H9 (cell line): ENCODE data around the gene CYB5A. TPM values are rescaled to one million over a fixed set of nuclear protein-coding genes. Genes with fewer than 3 reads are reported as not detected.

ENCODE experiments used
- DNase-seq: peaks from one replicate; pipeline ENCODE4 v3.0.0-alpha.2; 2017
- H2AFZ ChIP-seq: one replicate; pipeline ENCODE4 v1.6.1; 2013; ENCODE audit warnings: mild to moderate bottlenecking, low read length, control low read depth, moderate library complexity
- H2AK5ac ChIP-seq: 2 replicates; pipeline ENCODE4 v1.6.1; 2013; ENCODE audit warnings: low read length, control low read depth, mixed read lengths; ENCODE audit not compliant: insufficient read length
- H2BK120ac ChIP-seq: one replicate; pipeline ENCODE4 v1.6.1; 2013; ENCODE audit warnings: low read depth, mild to moderate bottlenecking, low read length, control low read depth, inconsistent platforms; ENCODE audit not compliant: poor library complexity, severe bottlenecking
- H2BK12ac ChIP-seq: 2 replicates; pipeline ENCODE4 v1.6.1; 2013; ENCODE audit warnings: low read length, control low read depth, mixed read lengths, low read depth; ENCODE audit not compliant: insufficient read length
- H2BK15ac ChIP-seq: 2 replicates; pipeline ENCODE4 v1.6.1; 2013; ENCODE audit warnings: low read depth, low read length, control low read depth
- H2BK20ac ChIP-seq: one replicate; pipeline ENCODE4 v1.6.1; 2013; ENCODE audit warnings: low read depth, mild to moderate bottlenecking, low read length, control low read depth, inconsistent platforms; ENCODE audit not compliant: poor library complexity, severe bottlenecking
- H2BK5ac ChIP-seq: 2 replicates; pipeline ENCODE4 v1.6.1; 2013; ENCODE audit warnings: low read length, control low read depth, mixed read lengths; ENCODE audit not compliant: insufficient read length
- H3K14ac ChIP-seq: 2 replicates; pipeline ENCODE4 v1.6.1; 2013; ENCODE audit warnings: low read length, control low read depth; ENCODE audit not compliant: insufficient read depth
- H3K18ac ChIP-seq: 2 replicates; pipeline ENCODE4 v1.6.1; 2013; ENCODE audit warnings: low read depth, mild to moderate bottlenecking, mixed read lengths, low read length, control low read depth; ENCODE audit not compliant: insufficient read length
- H3K23ac ChIP-seq: 2 replicates; pipeline ENCODE4 v1.6.1; 2013; ENCODE audit warnings: low read length, control low read depth, mixed read lengths, low read depth; ENCODE audit not compliant: insufficient read length
- H3K23me2 ChIP-seq: 2 replicates; pipeline ENCODE4 v1.6.1; 2013; ENCODE audit warnings: low read depth, mild to moderate bottlenecking, mixed read lengths, low read length, control low read depth; ENCODE audit not compliant: insufficient read length, poor library complexity, severe bottlenecking
- H3K27ac ChIP-seq: 2 replicates; pipeline ENCODE4 v1.5.1; 2013; ENCODE audit warnings: low read length, control low read depth, mixed read lengths, low read depth; ENCODE audit not compliant: insufficient read length
- H3K27me3 ChIP-seq: 2 replicates; pipeline ENCODE4 v1.6.1; 2013; ENCODE audit warnings: low read length, control low read depth, inconsistent platforms; ENCODE audit not compliant: insufficient read depth
- H3K4ac ChIP-seq: 2 replicates; pipeline ENCODE4 v1.6.1; 2013; ENCODE audit warnings: low read depth, mild to moderate bottlenecking, control low read depth, inconsistent platforms, low read length, moderate library complexity
- H3K4me1 ChIP-seq: 2 replicates; pipeline ENCODE4 v1.6.1; 2013; ENCODE audit warnings: low read length, control low read depth, inconsistent platforms; ENCODE audit not compliant: insufficient read depth
- H3K4me2 ChIP-seq: 2 replicates; pipeline ENCODE4 v1.6.1; 2013; ENCODE audit warnings: low read length, control low read depth, mixed read lengths; ENCODE audit not compliant: insufficient read length, insufficient read depth
- H3K56ac ChIP-seq: 2 replicates; pipeline ENCODE4 v1.6.1; 2013; ENCODE audit warnings: low read depth, mild to moderate bottlenecking, mixed read lengths, low read length, control low read depth; ENCODE audit not compliant: insufficient read length
- H3K79me1 ChIP-seq: 2 replicates; pipeline ENCODE4 v1.6.1; 2013; ENCODE audit warnings: low read depth, mild to moderate bottlenecking, moderate library complexity, low read length, control low read depth, inconsistent platforms; ENCODE audit not compliant: insufficient read depth, poor library complexity, severe bottlenecking
- H3K79me2 ChIP-seq: 2 replicates; pipeline ENCODE4 v1.6.1; 2013; ENCODE audit warnings: low read length, control low read depth, inconsistent platforms; ENCODE audit not compliant: insufficient read depth
- H3K9ac ChIP-seq: 2 replicates; pipeline ENCODE4 v1.6.1; 2013; ENCODE audit warnings: low read length, control low read depth, mixed read lengths; ENCODE audit not compliant: insufficient read length; ENCODE audit errors: extremely low read depth
- H3K9me3 ChIP-seq: one replicate; pipeline ENCODE4 v1.6.1; 2013; ENCODE audit warnings: low read depth, low read length, inconsistent platforms; ENCODE audit not compliant: control insufficient read depth
- H3T11ph ChIP-seq: one replicate; pipeline ENCODE4 v1.6.1; 2013; ENCODE audit warnings: mild to moderate bottlenecking, low read length, control low read depth, inconsistent platforms
- H4K20me1 ChIP-seq: one replicate; pipeline ENCODE4 v1.6.1; 2013; ENCODE audit not compliant: control insufficient read depth, insufficient read length, insufficient read depth
- H4K5ac ChIP-seq: 2 replicates; pipeline ENCODE4 v1.6.1; 2013; ENCODE audit warnings: low read depth, mild to moderate bottlenecking, mixed read lengths, low read length, control low read depth; ENCODE audit not compliant: insufficient read length
- H4K8ac ChIP-seq: replicated peaks from 2 replicates; pipeline ENCODE4 v1.6.1; 2013; ENCODE audit warnings: low read length, control low read depth, mixed read lengths, low read depth; ENCODE audit not compliant: insufficient read length
- H4K91ac ChIP-seq: 2 replicates; pipeline ENCODE4 v1.6.1; 2013; ENCODE audit warnings: low read depth, mild to moderate bottlenecking, moderate library complexity, mixed read lengths, low read length, control low read depth; ENCODE audit not compliant: insufficient read length
- H3K27ac Mint-ChIP-seq, 3 experiments: 2 replicates in 2 of 3; 3 replicates in 1 of 3; pipeline ENCODE4 v1.8.0; 2020 to 2021; ENCODE audit warnings: mixed read lengths in 3 of 3, mild to moderate bottlenecking in 1 of 3, moderate library complexity in 1 of 3
- H3K27me3 Mint-ChIP-seq: 2 replicates; pipeline ENCODE4 v1.8.0; 2021; ENCODE audit warnings: low read depth, mild to moderate bottlenecking, moderate library complexity, mixed read lengths
- H3K36me3 Mint-ChIP-seq, 3 experiments: 2 replicates in 2 of 3; 3 replicates in 1 of 3; pipeline ENCODE4 v1.8.0; 2020 to 2021; ENCODE audit warnings: low read depth in 3 of 3, mixed read lengths in 3 of 3; ENCODE audit not compliant: insufficient read depth in 1 of 3
- H3K4me1 Mint-ChIP-seq, 2 experiments: 2 replicates each; pipeline ENCODE4 v1.8.0; 2020; ENCODE audit warnings: mixed read lengths in 2 of 2
- H3K4me3 Mint-ChIP-seq, 2 experiments: 2 replicates in 1 of 2; 3 replicates in 1 of 2; pipeline ENCODE4 v1.8.0; 2020 to 2021; ENCODE audit warnings: mild to moderate bottlenecking in 2 of 2, mixed read lengths in 2 of 2, moderate library complexity in 1 of 2
- H3K9me3 Mint-ChIP-seq, 2 experiments: 2 replicates in 1 of 2; 3 replicates in 1 of 2; pipeline ENCODE4 v1.8.0; 2020; ENCODE audit warnings: mild to moderate bottlenecking in 2 of 2, mixed read lengths in 2 of 2, moderate library complexity in 1 of 2
- CTCF ChIP-seq: fragments of 200-600 bp; sonication (generic); conservative IDR thresholded peaks from 3 replicates; pipeline ENCODE4 v1.8.0; 2021; ENCODE audit warnings: antibody characterized with exemption, mild to moderate bottlenecking
- WGBS: extraction: QIAGEN DNeasy Blood & Tissue Kit; methylation state at CpG from one replicate; pipeline ENCODE4 v1.1.7; 2013; ENCODE audit warnings: missing lambda C conversion rate, low lambda C conversion rate, mixed read lengths; ENCODE audit not compliant: insufficient read length; ENCODE audit errors: extremely low coverage; 5-methylcytosine and 5-hydroxymethylcytosine counted together
- total RNA-seq: library from RNA; stranded (reverse); gene quantifications from 2 replicates; pipeline ENCODE4 v1.2.1, GENCODE V29; 2021

The CYB5A gene
- total RNA-seq, 1 experiment from 2014 or later, result 93.2 TPM

GRCh38 chr18:74226156-74226555 lies 65.6 kb downstream of the CYB5A start:
- H3K4me3 Mint-ChIP-seq, result no peak overlapping the region
- Histone ChIP-seq H2BK15ac (no peak overlapping the region), H2BK5ac (no peak overlapping the region), H3K56ac (no peak overlapping the region), H3K18ac (no peak overlapping the region), H3K9me3 (no peaks in the 10 kb centered on the region), H2AK5ac (no peak overlapping the region), H3K27ac (no peak overlapping the region), H4K91ac (no peak overlapping the region), H3T11ph (no peak overlapping the region), H3K14ac (no peak overlapping the region), H3K4me2 (no peak overlapping the region), H3K79me1 (no peaks in the 10 kb centered on the region), H4K8ac (no peak overlapping the region), H2BK20ac (no peak overlapping the region), H3K9ac (no peak overlapping the region), H2AFZ (no peak overlapping the region), H2BK12ac (no peak overlapping the region), H3K23ac (no peak overlapping the region), H3K79me2 (no peaks in the 10 kb centered on the region), H4K20me1 (no peaks in the 10 kb centered on the region), H2BK120ac (no peak overlapping the region), H3K27me3 (no peaks in the 10 kb centered on the region), H3K4me1 (no peaks in the 10 kb centered on the region), H4K5ac (no peak overlapping the region), H3K4ac (no peak overlapping the region), H3K23me2 (no peaks in the 10 kb centered on the region)
- no peaks in the 10 kb centered on the region for H3K27me3 Mint-ChIP-seq
- WGBS, result no CpG with 5 or more reads among the region's 4 CpGs
- DNase-seq, result no peak
- no peaks in the 10 kb centered on the region for H3K4me1 Mint-ChIP-seq
- no peak overlapping the region; a peak in 2 of 7 replicates for H3K27ac Mint-ChIP-seq
- no peak for TF ChIP-seq CTCF
- H3K36me3 Mint-ChIP-seq, result no peaks in the 10 kb centered on the region
- no peaks in the 10 kb centered on the region for H3K9me3 Mint-ChIP-seq
